ENCODE data around the gene SLC25A26.

Gene SLC25A26

DNA sequence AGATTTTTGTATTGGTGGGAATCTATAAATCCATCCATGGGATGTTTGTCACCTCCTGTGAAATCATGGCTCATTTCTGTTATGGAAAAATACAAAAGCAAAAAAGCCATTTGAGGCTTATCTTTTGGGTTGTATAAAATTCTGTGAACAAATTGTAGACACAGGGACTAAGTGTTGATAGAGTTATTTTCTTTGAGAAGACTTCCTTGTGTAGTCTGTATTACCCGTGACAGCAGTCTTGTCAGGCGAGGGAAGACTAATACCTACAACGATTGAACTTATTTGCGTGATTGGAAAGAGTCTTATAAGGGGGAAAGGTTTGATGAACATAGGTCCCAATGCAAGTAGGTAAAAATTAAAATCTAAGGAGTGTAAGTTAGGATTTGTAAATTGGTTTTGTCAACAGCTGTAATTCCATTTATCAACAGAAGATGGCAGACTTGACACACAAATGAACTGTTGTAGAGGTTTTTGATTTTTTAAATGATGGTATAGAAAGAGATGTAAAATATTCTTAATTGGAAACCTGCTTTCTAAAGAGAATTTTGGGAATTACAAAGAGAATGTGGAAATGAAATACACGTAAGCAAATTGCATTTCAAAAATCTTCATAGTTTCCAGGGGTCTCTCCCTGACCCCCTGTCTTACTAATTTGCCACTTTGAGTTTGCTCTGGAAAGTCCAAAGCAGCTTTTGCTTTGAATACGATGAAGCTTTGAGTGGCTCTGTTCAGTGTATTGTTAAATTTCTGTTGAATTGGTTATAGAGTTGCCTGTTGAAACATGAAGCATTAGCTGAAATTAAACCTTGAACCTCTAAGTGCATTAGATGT lies 33.2 kb downstream of the SLC25A26 start:
- TF ChIP-seq, protein P1, sequence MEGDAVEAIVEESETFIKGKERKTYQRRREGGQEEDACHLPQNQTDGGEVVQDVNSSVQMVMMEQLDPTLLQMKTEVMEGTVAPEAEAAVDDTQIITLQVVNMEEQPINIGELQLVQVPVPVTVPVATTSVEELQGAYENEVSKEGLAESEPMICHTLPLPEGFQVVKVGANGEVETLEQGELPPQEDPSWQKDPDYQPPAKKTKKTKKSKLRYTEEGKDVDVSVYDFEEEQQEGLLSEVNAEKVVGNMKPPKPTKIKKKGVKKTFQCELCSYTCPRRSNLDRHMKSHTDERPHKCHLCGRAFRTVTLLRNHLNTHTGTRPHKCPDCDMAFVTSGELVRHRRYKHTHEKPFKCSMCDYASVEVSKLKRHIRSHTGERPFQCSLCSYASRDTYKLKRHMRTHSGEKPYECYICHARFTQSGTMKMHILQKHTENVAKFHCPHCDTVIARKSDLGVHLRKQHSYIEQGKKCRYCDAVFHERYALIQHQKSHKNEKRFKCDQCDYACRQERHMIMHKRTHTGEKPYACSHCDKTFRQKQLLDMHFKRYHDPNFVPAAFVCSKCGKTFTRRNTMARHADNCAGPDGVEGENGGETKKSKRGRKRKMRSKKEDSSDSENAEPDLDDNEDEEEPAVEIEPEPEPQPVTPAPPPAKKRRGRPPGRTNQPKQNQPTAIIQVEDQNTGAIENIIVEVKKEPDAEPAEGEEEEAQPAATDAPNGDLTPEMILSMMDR (IDR thresholded peaks at IDR 0.05; ENCODE audit: low read depth, low read length, missing control alignments), result peak; percentile 51
- DNase-seq (ENCODE audit: low read depth), result peak; percentile 8
- H3K4me3 ChIP-seq (ENCODE audit: low read depth, low read length), result no peak overlapping the region

DNA sequence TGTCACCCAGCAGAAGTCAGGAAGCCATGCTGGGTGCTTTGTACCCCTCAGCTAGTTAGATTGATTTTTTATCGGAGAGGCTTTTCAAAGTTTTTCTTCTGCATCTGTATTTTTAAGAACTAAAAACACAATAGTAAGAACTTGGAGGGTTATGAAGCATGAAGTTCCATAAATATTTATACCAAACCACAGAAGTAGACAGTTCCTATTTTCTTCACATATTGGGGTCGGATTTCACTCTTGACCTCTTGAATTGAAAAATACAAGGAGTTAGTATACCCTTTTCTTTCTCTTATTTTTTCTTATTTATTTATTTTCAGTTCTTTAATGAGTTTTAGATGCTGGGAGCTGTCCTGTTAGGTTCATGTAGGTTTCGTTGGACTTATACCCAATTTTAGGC lies 35.1 kb downstream of the SLC25A26 start:
- TF ChIP-seq, protein P1 (IDR thresholded peaks at IDR 0.05; ENCODE audit: low read depth, low read length, missing control alignments), result no peak
- H3K4me3 ChIP-seq (ENCODE audit: low read depth, low read length), result no peak overlapping the region
- no peak for DNase-seq (ENCODE audit: low read depth)

DNA sequence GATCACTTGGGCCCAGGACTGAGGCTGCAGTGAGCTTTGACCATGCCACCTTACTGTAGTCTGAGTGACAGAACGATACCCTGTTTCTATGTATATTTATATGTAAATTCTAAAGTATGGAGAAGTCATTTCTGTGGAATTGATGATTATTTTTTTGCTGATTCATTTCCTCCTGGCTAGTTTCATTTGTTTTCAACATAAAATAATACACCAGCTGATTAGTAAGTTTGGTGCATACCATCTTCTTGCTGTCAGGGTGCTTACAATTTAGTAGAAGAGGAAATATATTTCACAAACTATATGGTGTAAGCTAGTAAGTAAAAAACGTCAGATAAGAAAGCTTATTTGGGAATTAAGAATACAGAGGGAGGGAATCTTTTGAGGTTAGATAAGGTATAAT lies 36.0 kb downstream of the SLC25A26 start:
- DNase-seq (ENCODE audit: low read depth), result no peak
- H3K4me3 ChIP-seq (ENCODE audit: low read depth, low read length), result no peak overlapping the region
- TF ChIP-seq, protein P1 (IDR thresholded peaks at IDR 0.05; ENCODE audit: low read depth, low read length, missing control alignments), result no peak

DNA sequence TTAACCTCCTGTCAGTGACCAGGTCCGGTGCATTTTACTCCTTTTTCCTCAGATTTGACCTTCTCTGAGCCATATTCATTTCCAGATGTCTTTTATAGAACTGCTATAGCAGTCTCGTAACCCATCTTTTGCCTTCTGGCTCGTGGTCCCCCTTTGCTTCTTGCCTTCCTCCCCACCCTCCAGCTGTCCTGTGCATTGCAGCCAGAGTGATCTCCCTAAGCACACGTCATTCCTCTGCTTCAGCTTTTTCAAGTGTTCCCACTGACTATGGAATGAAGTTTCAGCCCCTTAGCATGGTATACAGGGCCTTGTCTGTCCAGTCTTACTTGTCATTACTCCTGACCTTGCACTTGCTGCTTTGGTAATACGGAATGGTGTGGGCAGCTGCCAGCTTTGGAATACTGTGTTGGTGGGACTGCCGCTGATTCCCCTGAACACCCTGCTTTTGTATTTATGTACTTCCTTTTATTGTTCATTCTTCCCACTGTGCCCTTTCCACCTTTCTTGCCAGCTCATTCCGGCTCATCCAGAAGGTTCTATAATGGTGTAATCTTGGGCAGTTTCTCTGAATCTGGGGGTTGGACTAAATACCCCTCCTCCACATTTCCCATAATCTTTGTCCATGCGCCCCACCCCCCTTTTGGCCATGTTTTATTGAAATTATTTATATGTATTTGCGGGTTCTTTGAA lies 38.9 kb downstream of the SLC25A26 start:
- DNase-seq (ENCODE audit: low read depth), result no peak
- no peak overlapping the region for H3K4me3 ChIP-seq (ENCODE audit: low read depth, low read length)
- TF ChIP-seq, protein P1 (IDR thresholded peaks at IDR 0.05; ENCODE audit: low read depth, low read length, missing control alignments), result no peak

DNA sequence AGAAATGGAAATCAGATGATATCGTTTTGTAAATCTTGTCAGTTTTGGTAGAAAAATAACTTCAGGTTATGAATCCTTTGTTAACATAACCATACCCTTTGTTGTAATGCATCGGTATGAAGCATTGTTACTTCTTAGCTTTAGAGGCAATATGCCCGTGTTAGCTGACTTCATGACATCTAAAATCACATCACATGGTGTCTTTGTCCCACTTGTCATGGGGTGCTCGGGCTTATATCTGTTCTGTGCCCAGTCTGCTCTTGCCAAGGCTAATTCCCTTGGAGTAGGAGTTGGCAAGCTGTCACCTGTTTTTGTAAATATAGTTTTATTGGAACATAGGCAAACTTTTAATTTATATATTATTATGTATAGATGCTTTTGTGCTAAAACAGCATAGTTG lies 39.6 kb downstream of the SLC25A26 start:
- TF ChIP-seq, protein P1 (IDR thresholded peaks at IDR 0.05; ENCODE audit: low read depth, low read length, missing control alignments), result no peak
- no peak for DNase-seq (ENCODE audit: low read depth)
- H3K4me3 ChIP-seq (ENCODE audit: low read depth, low read length), result no peak overlapping the region

DNA sequence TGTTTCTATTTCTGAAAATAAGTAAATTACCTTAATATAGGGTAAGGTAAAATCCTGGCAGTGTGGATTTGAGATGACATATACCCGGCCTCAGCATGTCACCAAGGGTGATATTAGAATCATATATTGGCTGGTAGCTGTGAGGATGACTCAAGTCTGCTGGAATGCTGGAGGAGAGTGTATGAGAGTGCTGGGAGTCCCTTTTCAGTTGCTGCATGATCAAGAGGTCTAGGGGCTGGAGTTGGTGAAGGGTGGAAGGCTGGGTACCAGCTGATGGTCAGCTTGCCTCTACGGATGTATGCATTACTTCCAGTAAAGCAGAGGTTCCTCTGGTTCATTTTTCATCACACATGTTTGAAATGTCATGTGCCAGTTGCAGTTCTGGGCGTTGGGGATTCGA lies 40.6 kb downstream of the SLC25A26 start:
- no peak overlapping the region for H3K4me3 ChIP-seq (ENCODE audit: low read depth, low read length)
- no peak for DNase-seq (ENCODE audit: low read depth)
- TF ChIP-seq, protein P1 (IDR thresholded peaks at IDR 0.05; ENCODE audit: low read depth, low read length, missing control alignments), result no peak

Measured in GM12864 (cell line).